Thoracic aorta (tissue), 2 donors: ENCODE measurements around the gene RAPSN. TPM values are rescaled to one million over a fixed set of nuclear protein-coding genes. Genes with fewer than 3 reads are reported as not detected.

Experiments used
- ATAC-seq: fragments of 150-250 bp; one replicate; pipeline ENCODE4 v1.8.0; 2017; ENCODE audit warnings: low read depth; ENCODE audit not compliant: insufficient number of reproducible peaks, low FRiP score
- DNase-seq: peaks from one replicate; pipeline ENCODE4 v3.0.0-alpha.2; 2020; ENCODE audit warnings: low spot score
- H3K27ac ChIP-seq, 2 donors: fragments of 200-600 bp; sonication (generic); 1 replicate in 1 of 2; 2 replicates in 1 of 2; pipeline ENCODE4 v1.5.1; 2016; ENCODE audit warnings: mild to moderate bottlenecking in 2 of 2, moderate library complexity in 2 of 2
- H3K27me3 ChIP-seq: fragments of 200-600 bp; sonication (generic); replicated peaks from 2 replicates; pipeline ENCODE4 v1.6.0; 2016; ENCODE audit warnings: mild to moderate bottlenecking; ENCODE audit not compliant: insufficient read depth
- H3K36me3 ChIP-seq: fragments of 200-600 bp; sonication (generic); one replicate; pipeline ENCODE4 v1.5.1; 2016
- H3K4me1 ChIP-seq, 2 donors: fragments of 200-600 bp; sonication (generic); 1 replicate in 1 of 2; 2 replicates in 1 of 2; pipeline versions ENCODE4 v1.5.1 to v1.6.0; 2016; ENCODE audit warnings: low read depth in 2 of 2, mild to moderate bottlenecking in 1 of 2; ENCODE audit not compliant: control insufficient read depth in 1 of 2
- H3K4me3 ChIP-seq: fragments of 200-600 bp; sonication (generic); 2 replicates; pipeline ENCODE4 v1.5.1; 2016; ENCODE audit warnings: mild to moderate bottlenecking
- H3K9me3 ChIP-seq: fragments of 200-600 bp; sonication (generic); 2 replicates; pipeline ENCODE4 v1.5.1; 2016
- total RNA-seq, 2 donors: library from RNA; depleted of rRNA; stranded (reverse); fragments of >200 nt; gene quantifications; one replicate each; pipeline versions ENCODE4 v1.1.0 to v1.2.3, GENCODE V29; 2016
- TF ChIP-seq, protein P1 (sequence below): fragments of 200-600 bp; sonication (generic); IDR thresholded peaks from one replicate; pipeline ENCODE4 v1.5.1; 2019; ENCODE audit warnings: antibody characterized with exemption

The RAPSN gene
- total RNA-seq, 2 donors from 2014 or later = 0.41 TPM; not detected in 1

- ATAC-seq = no peak
- no peaks in the 10 kb centered on the region for H3K9me3 ChIP-seq
- DNase-seq = no peak
- TF ChIP-seq, protein P1, sequence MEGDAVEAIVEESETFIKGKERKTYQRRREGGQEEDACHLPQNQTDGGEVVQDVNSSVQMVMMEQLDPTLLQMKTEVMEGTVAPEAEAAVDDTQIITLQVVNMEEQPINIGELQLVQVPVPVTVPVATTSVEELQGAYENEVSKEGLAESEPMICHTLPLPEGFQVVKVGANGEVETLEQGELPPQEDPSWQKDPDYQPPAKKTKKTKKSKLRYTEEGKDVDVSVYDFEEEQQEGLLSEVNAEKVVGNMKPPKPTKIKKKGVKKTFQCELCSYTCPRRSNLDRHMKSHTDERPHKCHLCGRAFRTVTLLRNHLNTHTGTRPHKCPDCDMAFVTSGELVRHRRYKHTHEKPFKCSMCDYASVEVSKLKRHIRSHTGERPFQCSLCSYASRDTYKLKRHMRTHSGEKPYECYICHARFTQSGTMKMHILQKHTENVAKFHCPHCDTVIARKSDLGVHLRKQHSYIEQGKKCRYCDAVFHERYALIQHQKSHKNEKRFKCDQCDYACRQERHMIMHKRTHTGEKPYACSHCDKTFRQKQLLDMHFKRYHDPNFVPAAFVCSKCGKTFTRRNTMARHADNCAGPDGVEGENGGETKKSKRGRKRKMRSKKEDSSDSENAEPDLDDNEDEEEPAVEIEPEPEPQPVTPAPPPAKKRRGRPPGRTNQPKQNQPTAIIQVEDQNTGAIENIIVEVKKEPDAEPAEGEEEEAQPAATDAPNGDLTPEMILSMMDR = no peak
- H3K36me3 ChIP-seq = no peaks in the 10 kb centered on the region
- H3K4me3 ChIP-seq = no peak overlapping the region
- peaks cover 6 to 12% of the 10 kb centered on the region in 2 donors for H3K4me1 ChIP-seq
- no peaks in the 10 kb centered on the region for H3K27me3 ChIP-seq
- no peak overlapping the region for H3K27ac ChIP-seq
Observed at GRCh38 chr11:47441421-47441820, 7.5 kb downstream of the RAPSN start.

DNA sequence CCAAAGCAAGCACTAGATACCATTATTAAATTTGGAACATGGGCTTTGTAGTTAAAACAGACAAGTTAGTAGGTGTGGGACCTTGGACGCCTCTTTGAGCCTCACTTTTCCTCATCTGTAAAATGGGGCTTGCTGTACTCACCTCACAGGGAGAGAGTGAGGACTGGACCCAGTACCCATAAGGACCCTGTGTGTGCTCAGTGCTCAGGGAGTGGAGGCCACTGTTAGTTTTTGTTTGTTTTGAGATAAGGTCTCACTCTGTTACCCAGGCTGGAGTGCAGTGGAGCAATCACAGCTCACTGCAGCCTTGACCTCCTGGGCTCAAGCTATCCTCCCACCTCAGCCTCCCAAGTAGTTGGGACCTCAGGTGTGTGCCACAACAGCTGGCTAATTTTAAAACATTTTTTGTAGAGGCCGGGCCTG lies 8.9 kb downstream of the RAPSN start:
- Histone ChIP-seq H3K4me1 (peaks cover 6 to 12% of the 10 kb centered on the region in 2 donors), H3K27ac (no peak overlapping the region), H3K27me3 (no peaks in the 10 kb centered on the region), H3K36me3 (no peaks in the 10 kb centered on the region), H3K9me3 (no peaks in the 10 kb centered on the region), H3K4me3 (no peak overlapping the region)
- TF ChIP-seq, protein P1 = no peak
- DNase-seq (no peak), ATAC-seq (no peak)

DNA sequence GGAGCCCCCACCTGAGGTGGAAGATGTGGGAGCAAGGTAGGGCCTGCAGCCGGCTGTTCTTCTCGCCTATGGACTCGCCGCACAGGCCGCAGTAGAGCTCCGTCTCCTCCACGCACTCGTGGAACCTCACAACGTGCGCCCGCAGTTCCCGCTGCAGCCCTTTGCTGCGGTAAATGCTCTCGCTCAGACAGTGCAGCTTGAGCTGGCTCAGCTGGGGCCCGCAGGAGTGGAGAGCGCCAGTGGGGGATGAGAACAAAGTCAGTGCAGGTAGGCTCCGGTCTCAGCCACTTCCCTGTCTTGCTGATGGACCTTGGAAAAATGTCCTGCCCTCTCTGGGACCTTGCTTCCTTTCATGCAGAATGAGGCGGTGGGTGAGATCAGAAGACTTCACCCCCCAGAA lies 10.2 kb downstream of the RAPSN start:
- TF ChIP-seq, protein P1 = no peak
- Histone ChIP-seq H3K27me3 (no peaks in the 10 kb centered on the region), H3K36me3 (no peaks in the 10 kb centered on the region), H3K27ac (no peak overlapping the region), H3K4me1 (peaks cover 6 to 22% of the 10 kb centered on the region in 2 donors), H3K4me3 (no peak overlapping the region), H3K9me3 (no peaks in the 10 kb centered on the region)
- no peak for ATAC-seq
- DNase-seq = no peak

DNA sequence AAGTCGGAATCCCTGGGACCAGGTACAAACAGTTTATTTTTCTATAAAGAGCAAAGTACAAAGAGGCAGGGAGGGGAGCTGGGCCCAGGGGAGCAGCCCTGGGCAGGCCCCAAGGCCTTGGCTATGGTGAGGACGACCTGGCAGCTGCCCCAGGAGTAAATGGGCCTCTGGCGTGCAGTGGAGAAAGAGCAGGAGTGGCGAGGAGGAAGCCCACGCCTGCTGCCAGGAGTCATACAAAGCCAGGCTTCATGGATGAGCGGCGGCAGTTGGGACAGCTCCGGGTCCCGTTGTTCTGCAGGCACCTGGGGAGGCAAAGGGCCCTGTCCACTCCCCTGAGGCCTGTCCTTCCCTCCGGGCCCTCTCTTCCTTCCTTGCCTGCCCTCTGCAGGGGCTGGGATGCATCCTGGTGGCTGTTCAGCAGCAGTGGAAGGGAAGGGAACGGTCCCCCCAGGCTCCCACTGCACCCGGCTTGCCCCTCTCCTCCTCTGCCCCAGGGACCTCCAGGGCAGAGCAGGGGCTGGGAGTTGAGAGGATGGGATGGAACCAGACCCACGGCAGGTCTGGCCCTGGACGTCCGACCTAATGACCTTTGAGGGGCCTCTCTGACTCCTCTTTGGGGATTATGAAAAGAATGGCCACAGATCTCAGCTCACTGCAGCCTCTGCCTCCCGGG lies 11.1 kb downstream of the RAPSN start:
- Histone ChIP-seq H3K27me3 (no peaks in the 10 kb centered on the region), H3K36me3 (no peaks in the 10 kb centered on the region), H3K4me1 (peaks cover 6 to 22% of the 10 kb centered on the region in 2 donors), H3K27ac (no peak overlapping the region), H3K9me3 (no peaks in the 10 kb centered on the region), H3K4me3 (no peak overlapping the region)
- no peak for ATAC-seq
- TF ChIP-seq, protein P1 = no peak
- no peak for DNase-seq

- H3K27me3 ChIP-seq = no peaks in the 10 kb centered on the region
- H3K36me3 ChIP-seq = no peaks in the 10 kb centered on the region
- H3K27ac ChIP-seq = no peak overlapping the region
- H3K4me3 ChIP-seq = no peak overlapping the region
- peaks cover 6 to 22% of the 10 kb centered on the region in 2 donors for H3K4me1 ChIP-seq
- TF ChIP-seq, protein P1 = no peak
- ATAC-seq (no peak), DNase-seq (no peak)
- no peaks in the 10 kb centered on the region for H3K9me3 ChIP-seq
Observed at GRCh38 chr11:47437218-47437745, 11.7 kb downstream of the RAPSN start.
